HepG2 (cell line): Measurements from ENCODE around the gene KCNB1. TPM values are rescaled to one million over a fixed set of nuclear protein-coding genes. Genes with fewer than 3 reads are reported as not detected.

ENCODE experiments used
- ATAC-seq: fragments of 200-7000 bp; cut with Tn5 transposase; 3 replicates; pipeline ENCODE4 v1.9.1; 2020; ENCODE audit warnings: mild to moderate bottlenecking, moderate library complexity
- BruUV-seq: library from RNA; stranded (reverse); fragments of 400-500 nt; replicated peaks from 2 replicates; lab custom pipeline; 2021; lab: Mats Ljungman, UMichigan
- CTCF ChIA-PET: fragments of 300-600 bp; formaldehyde crosslinking; extraction: SDS; loops from one replicate; lab custom pipeline; 2021; ENCODE audit warnings: low total read pairs, inconsistent platforms, low intra/inter-chr PET ratio; lab: Yijun Ruan, JAX
- POLR2A ChIA-PET: fragments of 350-600 bp; sonication (Branson Sonifier 250); formaldehyde crosslinking; loops from one replicate; lab custom pipeline; 2020; ENCODE audit warnings: antibody characterized with exemption, inconsistent platforms; lab: Yijun Ruan, JAX
- DNase-seq: peaks from one replicate; pipeline ENCODE4 v3.0.0-alpha.2; 2015; ENCODE audit warnings: low spot score
- FAIRE-seq: peaks from 3 replicates; lab custom pipeline; 2011; peaks lifted over from hg19 to GRCh38; lab: Jason Lieb, UNC
- H2AFZ ChIP-seq: one replicate; pipeline ENCODE4 v1.6.1; 2011; ENCODE audit warnings: low read length, inconsistent platforms
- H3K27ac ChIP-seq: fragments of 300-600 bp; 3 replicates; pipeline ENCODE4 v1.8.0; 2011; ENCODE audit warnings: mixed run types, mild to moderate bottlenecking, mixed read lengths, low read length, inconsistent platforms; ENCODE audit not compliant: insufficient read depth; ENCODE audit errors: extremely low read length
- H3K27me3 ChIP-seq, 2 experiments: fragments of 200-600 bp in 1 of 2; 2 replicates in 1 of 2; 3 replicates in 1 of 2; pipeline versions ENCODE4 v1.6.0 to v1.8.0; 2011; ENCODE audit warnings: low read length in 2 of 2, mild to moderate bottlenecking in 2 of 2, moderate library complexity in 2 of 2, inconsistent platforms in 1 of 2; ENCODE audit not compliant: insufficient read depth in 2 of 2, control insufficient read depth in 1 of 2
- H3K36me3 ChIP-seq, 2 experiments: fragments of 200-600 bp in 1 of 2; replicated peaks in 1 of 2; 2 replicates in 1 of 2; 3 replicates in 1 of 2; pipeline versions ENCODE4 v1.5.1 to v1.8.0; 2011; ENCODE audit warnings: low read length in 2 of 2, inconsistent platforms in 1 of 2; ENCODE audit not compliant: insufficient read depth in 2 of 2, control insufficient read depth in 1 of 2
- H3K4me1 ChIP-seq: 2 replicates; pipeline ENCODE4 v1.5.1; 2012; ENCODE audit warnings: low read length, inconsistent platforms; ENCODE audit not compliant: insufficient read depth
- H3K4me2 ChIP-seq: 2 replicates; pipeline ENCODE4 v1.6.0; 2011; ENCODE audit warnings: low read depth, low read length, inconsistent platforms
- H3K4me3 ChIP-seq, 3 experiments: fragments of 200-600 bp in 1 of 3; sonication (generic), shearing (Covaris generic) in 1 of 3; replicated peaks in 1 of 3; 2 replicates each; pipeline ENCODE4 v1.5.1; 2011 to 2016; ENCODE audit warnings: low read length in 3 of 3, inconsistent platforms in 2 of 3, low read depth in 2 of 3, mild to moderate bottlenecking in 2 of 3, control low read depth in 1 of 3, mixed read lengths in 1 of 3; ENCODE audit not compliant: insufficient read depth in 1 of 3
- H3K79me2 ChIP-seq: one replicate; pipeline ENCODE4 v1.6.1; 2011; ENCODE audit warnings: low read length, inconsistent platforms; ENCODE audit not compliant: insufficient read depth
- H3K9ac ChIP-seq: 2 replicates; pipeline ENCODE4 v1.6.0; 2011; ENCODE audit warnings: mild to moderate bottlenecking, low read depth, low read length, inconsistent platforms; ENCODE audit not compliant: insufficient read depth
- H3K9me3 ChIP-seq: 2 replicates; pipeline ENCODE4 v1.5.1; 2012; ENCODE audit warnings: mild to moderate bottlenecking, low read length
- H4K20me1 ChIP-seq: 2 replicates; pipeline ENCODE4 v1.6.0; 2011; ENCODE audit warnings: inconsistent platforms, mild to moderate bottlenecking, low read length, moderate library complexity; ENCODE audit not compliant: insufficient read depth
- BRCA1 ChIP-seq: sonication (generic); formaldehyde crosslinking; IDR thresholded peaks from 2 replicates; pipeline ENCODE4 v1.4.0; 2020; ENCODE audit warnings: missing genetic modification reagents
- FIP1L1 ChIP-seq: fragments of 200-400 bp; formaldehyde crosslinking; IDR thresholded peaks from 2 replicates; pipeline ENCODE4 v1.6.1; 2018; ENCODE audit warnings: low read depth, mild to moderate bottlenecking, low read length, moderate library complexity, borderline replicate concordance; ENCODE audit not compliant: insufficient read depth
- JUNB ChIP-seq: sonication (generic); formaldehyde crosslinking; IDR thresholded peaks from 2 replicates; pipeline ENCODE4 v1.8.0; 2022; ENCODE audit warnings: missing genetic modification reagents, mild to moderate bottlenecking, borderline replicate concordance
- MED8 ChIP-seq: sonication (generic); formaldehyde crosslinking; IDR thresholded peaks from 2 replicates; pipeline ENCODE4 v1.8.1; 2023; ENCODE audit warnings: mild to moderate bottlenecking, missing genetic modification reagents; ENCODE audit not compliant: insufficient replicate concordance
- RBAK ChIP-seq: sonication (generic); formaldehyde crosslinking; IDR thresholded peaks from 2 replicates; pipeline ENCODE4 v1.5.1; 2020; ENCODE audit warnings: mild to moderate bottlenecking, missing genetic modification reagents
- TOPORS ChIP-seq: sonication (generic); formaldehyde crosslinking; IDR thresholded peaks from 2 replicates; pipeline ENCODE4 v1.8.0; 2023; ENCODE audit warnings: mild to moderate bottlenecking, missing genetic modification reagents
- ZNF124 ChIP-seq: sonication (generic); formaldehyde crosslinking; IDR thresholded peaks from 2 replicates; pipeline ENCODE4 v1.4.0; 2020; ENCODE audit warnings: missing genetic modification reagents
- ZNF207 ChIP-seq: fragments of 450-650 bp; IDR thresholded peaks from 2 replicates; pipeline ENCODE4 v1.6.1; 2016; ENCODE audit warnings: antibody characterized with exemption, borderline replicate concordance
- ZNF292 ChIP-seq: sonication (generic); formaldehyde crosslinking; IDR thresholded peaks from 2 replicates; pipeline ENCODE4 v1.8.1; 2022; ENCODE audit warnings: mild to moderate bottlenecking, low read depth, missing genetic modification reagents, borderline replicate concordance
- ZNF335 ChIP-seq: sonication (generic); formaldehyde crosslinking; IDR thresholded peaks from 2 replicates; pipeline ENCODE4 v1.4.0; 2020; ENCODE audit warnings: missing genetic modification reagents
- ZNF484 ChIP-seq: sonication (generic); formaldehyde crosslinking; IDR thresholded peaks from 2 replicates; pipeline ENCODE4 v1.5.1; 2020; ENCODE audit warnings: mild to moderate bottlenecking, low read depth, missing genetic modification reagents, borderline replicate concordance
- ZNF510 ChIP-seq: sonication (generic); formaldehyde crosslinking; IDR thresholded peaks from 2 replicates; pipeline ENCODE4 v1.4.0; 2020; ENCODE audit warnings: low read depth, mild to moderate bottlenecking, missing genetic modification reagents
- WGBS: methylation state at CpG from one replicate; pipeline ENCODE4 v1.1.6; 2017; ENCODE audit warnings: low lambda C conversion rate; 5-methylcytosine and 5-hydroxymethylcytosine counted together
- in situ Hi-C: cut with HindIII; loops from 2 replicates; pipeline ENCODE4 v1.10.0; 2017; ENCODE audit warnings: low pct_unique_long_range_greater_than_20kb; ENCODE audit not compliant: extremely low pct_ligation_motif_present
- intact Hi-C: fragments of 100-400 bp; cut with micrococcal nuclease; formaldehyde crosslinking; loops from one replicate; pipeline ENCODE4 v1.10.0; 2022; ENCODE audit not compliant: unreplicated experiment
- polyA plus RNA-seq, 8 experiments: library from polyadenylated mRNA; depleted of rRNA in 3 of 8; stranded (reverse) in 7 of 8; unstranded in 1 of 8; fragments of >200 nt; fragmentation: Illumina TruSeq in 4 of 8; extraction: Trizol in 4 of 8; gene quantifications; 2 replicates each; pipeline versions ENCODE4 v1.2.1 to v1.2.3, GENCODE V29; 2011 to 2016; ENCODE audit warnings: low read depth in 4 of 8, missing spikeins in 1 of 8, mixed read lengths in 1 of 8; ENCODE audit not compliant: insufficient read depth in 1 of 8
- total RNA-seq, 5 experiments: library from RNA; depleted of rRNA; stranded (reverse); fragments of >200 nt; fragmentation: Illumina TruSeq; extraction: Trizol; gene quantifications; 2 replicates each; pipeline ENCODE4 v1.2.3, GENCODE V29; 2016; ENCODE audit warnings: low read depth in 1 of 5
- TF ChIP-seq, protein P1 (sequence below): sonication (generic); formaldehyde crosslinking; conservative IDR thresholded peaks from 2 replicates; pipeline ENCODE4 v1.8.0; 2022; ENCODE audit warnings: mild to moderate bottlenecking, moderate library complexity, missing genetic modification reagents
- TF ChIP-seq, protein P2 (sequence below): sonication (generic); formaldehyde crosslinking; IDR thresholded peaks from 2 replicates; pipeline ENCODE4 v1.8.0; 2022; ENCODE audit warnings: low read depth, missing genetic modification reagents
- TF ChIP-seq, protein P3 (sequence below): sonication (generic); formaldehyde crosslinking; IDR thresholded peaks from 2 replicates; pipeline ENCODE4 v1.4.0; 2020; ENCODE audit warnings: missing genetic modification reagents, borderline replicate concordance
- TF ChIP-seq, protein P4 (sequence below): sonication (generic); formaldehyde crosslinking; IDR thresholded peaks from 2 replicates; pipeline ENCODE4 v1.5.1; 2020; ENCODE audit warnings: missing genetic modification reagents, mild to moderate bottlenecking, borderline replicate concordance

KCNB1 gene
- total and polyA plus RNA-seq, 2 of the 13 experiments (the other 11 are each of a cell fraction or from before 2014, with no cell fraction given) = 0.02 TPM; not detected in 1

DNA sequence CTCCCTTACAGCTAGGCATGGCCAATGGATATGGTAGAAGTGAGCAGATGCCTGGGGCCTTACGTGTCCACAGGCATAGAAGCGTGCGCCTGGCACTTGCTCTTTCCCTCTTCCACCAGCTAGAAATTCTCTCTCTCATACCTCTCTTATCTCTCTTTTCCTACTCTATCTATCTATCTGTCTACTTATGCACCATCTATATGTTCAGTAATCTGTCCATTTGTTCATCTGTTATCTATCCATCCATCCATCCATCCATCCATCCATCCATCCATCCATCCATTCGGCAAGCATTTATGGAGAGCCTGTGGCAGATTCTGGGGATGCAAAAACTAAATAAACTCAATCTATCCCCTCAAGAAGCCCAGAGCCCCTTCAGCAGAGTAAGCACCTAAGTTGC is 70.2 kb downstream of the KCNB1 start:
- ATAC-seq = no peak
- no peak overlapping the region for H3K4me3 ChIP-seq
- no peak for FAIRE-seq
- no peak for DNase-seq
- H2AFZ ChIP-seq = no peak overlapping the region
- H3K4me2 ChIP-seq = no peak overlapping the region
- ChIA-PET CTCF (no interaction called here), POLR2A (no interaction called here)
- no peak overlapping the region for H3K27ac ChIP-seq
- H3K4me1 ChIP-seq = no peaks in the 10 kb centered on the region
- no peaks in the 10 kb centered on the region for H4K20me1 ChIP-seq
- H3K9ac ChIP-seq = no peak overlapping the region
- BruUV-seq = no TSS peak
- intact Hi-C loops (no loop called here), in situ Hi-C loops (no loop called here)
- H3K27me3 ChIP-seq = peaks cover 18 to 57% of the 10 kb centered on the region in 2 experiments; a peak in 4 of 5 replicates
- WGBS = 54% methylated on average over 4 of the region's 4 CpGs
- H3K36me3 ChIP-seq = no peaks in the 10 kb centered on the region
- H3K9me3 ChIP-seq = no peaks in the 10 kb centered on the region
- no peaks in the 10 kb centered on the region for H3K79me2 ChIP-seq
- TF ChIP-seq ZNF207 (no peak), TOPORS (no peak), FIP1L1 (no peak), ZNF292 (CRISPR knock-in tag) (no peak), ZNF510 (CRISPR knock-in tag) (no peak), ZNF124 (no peak), MED8 (CRISPR knock-in tag) (no peak), BRCA1 (CRISPR knock-in tag) (no peak), ZNF335 (no peak), JUNB (CRISPR knock-in tag) (no peak), ZNF484 (CRISPR knock-in tag) (no peak), RBAK (CRISPR knock-in tag) (no peak)
- TF ChIP-seq, protein P1, sequence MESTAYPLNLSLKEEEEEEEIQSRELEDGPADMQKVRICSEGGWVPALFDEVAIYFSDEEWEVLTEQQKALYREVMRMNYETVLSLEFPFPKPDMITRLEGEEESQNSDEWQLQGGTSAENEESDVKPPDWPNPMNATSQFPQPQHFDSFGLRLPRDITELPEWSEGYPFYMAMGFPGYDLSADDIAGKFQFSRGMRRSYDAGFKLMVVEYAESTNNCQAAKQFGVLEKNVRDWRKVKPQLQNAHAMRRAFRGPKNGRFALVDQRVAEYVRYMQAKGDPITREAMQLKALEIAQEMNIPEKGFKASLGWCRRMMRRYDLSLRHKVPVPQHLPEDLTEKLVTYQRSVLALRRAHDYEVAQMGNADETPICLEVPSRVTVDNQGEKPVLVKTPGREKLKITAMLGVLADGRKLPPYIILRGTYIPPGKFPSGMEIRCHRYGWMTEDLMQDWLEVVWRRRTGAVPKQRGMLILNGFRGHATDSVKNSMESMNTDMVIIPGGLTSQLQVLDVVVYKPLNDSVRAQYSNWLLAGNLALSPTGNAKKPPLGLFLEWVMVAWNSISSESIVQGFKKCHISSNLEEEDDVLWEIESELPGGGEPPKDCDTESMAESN (CRISPR knock-in tag) = no peak
- TF ChIP-seq, protein P2, sequence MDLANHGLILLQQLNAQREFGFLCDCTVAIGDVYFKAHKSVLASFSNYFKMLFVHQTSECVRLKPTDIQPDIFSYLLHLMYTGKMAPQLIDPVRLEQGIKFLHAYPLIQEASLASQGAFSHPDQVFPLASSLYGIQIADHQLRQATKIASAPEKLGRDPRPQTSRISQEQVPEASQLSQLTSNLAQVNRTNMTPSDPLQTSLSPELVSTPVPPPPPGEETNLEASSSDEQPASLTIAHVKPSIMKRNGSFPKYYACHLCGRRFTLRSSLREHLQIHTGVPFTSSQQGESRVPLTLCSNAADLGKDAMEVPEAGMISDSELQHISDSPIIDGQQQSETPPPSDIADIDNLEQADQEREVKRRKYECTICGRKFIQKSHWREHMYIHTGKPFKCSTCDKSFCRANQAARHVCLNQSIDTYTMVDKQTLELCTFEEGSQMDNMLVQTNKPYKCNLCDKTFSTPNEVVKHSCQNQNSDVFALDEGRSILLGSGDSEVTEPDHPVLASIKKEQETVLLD (CRISPR knock-in tag) = no peak
- TF ChIP-seq, protein P3, sequence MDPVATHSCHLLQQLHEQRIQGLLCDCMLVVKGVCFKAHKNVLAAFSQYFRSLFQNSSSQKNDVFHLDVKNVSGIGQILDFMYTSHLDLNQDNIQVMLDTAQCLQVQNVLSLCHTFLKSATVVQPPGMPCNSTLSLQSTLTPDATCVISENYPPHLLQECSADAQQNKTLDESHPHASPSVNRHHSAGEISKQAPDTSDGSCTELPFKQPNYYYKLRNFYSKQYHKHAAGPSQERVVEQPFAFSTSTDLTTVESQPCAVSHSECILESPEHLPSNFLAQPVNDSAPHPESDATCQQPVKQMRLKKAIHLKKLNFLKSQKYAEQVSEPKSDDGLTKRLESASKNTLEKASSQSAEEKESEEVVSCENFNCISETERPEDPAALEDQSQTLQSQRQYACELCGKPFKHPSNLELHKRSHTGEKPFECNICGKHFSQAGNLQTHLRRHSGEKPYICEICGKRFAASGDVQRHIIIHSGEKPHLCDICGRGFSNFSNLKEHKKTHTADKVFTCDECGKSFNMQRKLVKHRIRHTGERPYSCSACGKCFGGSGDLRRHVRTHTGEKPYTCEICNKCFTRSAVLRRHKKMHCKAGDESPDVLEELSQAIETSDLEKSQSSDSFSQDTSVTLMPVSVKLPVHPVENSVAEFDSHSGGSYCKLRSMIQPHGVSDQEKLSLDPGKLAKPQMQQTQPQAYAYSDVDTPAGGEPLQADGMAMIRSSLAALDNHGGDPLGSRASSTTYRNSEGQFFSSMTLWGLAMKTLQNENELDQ (CRISPR knock-in tag) = no peak
- TF ChIP-seq, protein P4, sequence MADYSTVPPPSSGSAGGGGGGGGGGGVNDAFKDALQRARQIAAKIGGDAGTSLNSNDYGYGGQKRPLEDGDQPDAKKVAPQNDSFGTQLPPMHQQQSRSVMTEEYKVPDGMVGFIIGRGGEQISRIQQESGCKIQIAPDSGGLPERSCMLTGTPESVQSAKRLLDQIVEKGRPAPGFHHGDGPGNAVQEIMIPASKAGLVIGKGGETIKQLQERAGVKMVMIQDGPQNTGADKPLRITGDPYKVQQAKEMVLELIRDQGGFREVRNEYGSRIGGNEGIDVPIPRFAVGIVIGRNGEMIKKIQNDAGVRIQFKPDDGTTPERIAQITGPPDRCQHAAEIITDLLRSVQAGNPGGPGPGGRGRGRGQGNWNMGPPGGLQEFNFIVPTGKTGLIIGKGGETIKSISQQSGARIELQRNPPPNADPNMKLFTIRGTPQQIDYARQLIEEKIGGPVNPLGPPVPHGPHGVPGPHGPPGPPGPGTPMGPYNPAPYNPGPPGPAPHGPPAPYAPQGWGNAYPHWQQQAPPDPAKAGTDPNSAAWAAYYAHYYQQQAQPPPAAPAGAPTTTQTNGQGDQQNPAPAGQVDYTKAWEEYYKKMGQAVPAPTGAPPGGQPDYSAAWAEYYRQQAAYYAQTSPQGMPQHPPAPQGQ (CRISPR knock-in tag) = no peak
